ENCODE data around the gene NBPF9. TPM values are rescaled to one million over a fixed set of nuclear protein-coding genes. Genes with fewer than 3 reads are reported as not detected.
"Not testable (repeated sequence)": the region's sequence is repeated elsewhere in the genome, so short reads cannot be mapped to it uniquely, and the experiment has no call there.

The NBPF9 gene
- total RNA-seq, 2 donors from 2014 or later = 11.5 to 12.7 TPM

GRCh38 chr1:149093155-149093554 lies 10.2 kb downstream of the NBPF9 start:
- H3K27ac ChIP-seq; H3K4me3 ChIP-seq; H3K27me3 ChIP-seq; DNase-seq; H3K9ac ChIP-seq (ENCODE audit: low read depth in 2 of 2, low read length in 2 of 2); H3K9me3 ChIP-seq; H3K4me1 ChIP-seq; H3K36me3 ChIP-seq; intact Hi-C loops (cut with DNase I): not testable (repeated sequence)

DNA sequence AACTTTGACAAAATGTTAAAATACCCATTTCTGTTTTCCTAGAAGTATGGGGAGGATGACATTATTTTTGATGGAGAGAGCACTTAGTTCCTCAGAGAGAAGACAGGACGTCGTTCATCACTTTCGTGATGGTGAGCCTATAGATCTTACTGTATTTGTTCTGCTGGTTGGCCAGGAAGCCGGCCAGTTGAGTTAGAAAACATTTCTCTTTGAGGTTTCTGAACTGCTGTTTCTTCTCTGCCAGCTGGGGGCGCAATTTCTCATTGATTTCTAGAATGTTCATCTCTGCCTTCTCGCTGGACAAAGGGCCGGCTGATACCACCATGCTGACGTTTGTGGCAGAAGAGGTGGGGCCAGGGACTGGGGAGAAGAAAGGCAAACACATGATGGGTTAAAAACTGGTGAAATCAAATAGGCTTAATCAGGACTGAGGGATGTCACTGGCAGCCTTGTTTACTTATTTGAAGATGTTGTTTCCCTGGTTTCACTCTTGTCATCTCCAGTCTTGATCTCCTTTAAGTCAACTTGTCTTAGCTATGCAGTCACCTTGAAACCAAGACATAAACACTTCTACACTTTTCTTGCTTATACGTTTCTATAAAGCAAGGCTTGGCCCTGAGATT lies 27.7 kb downstream of the NBPF9 start:
- H3K9me3 ChIP-seq; intact Hi-C loops (cut with DNase I); DNase-seq: not testable (repeated sequence)

DNA sequence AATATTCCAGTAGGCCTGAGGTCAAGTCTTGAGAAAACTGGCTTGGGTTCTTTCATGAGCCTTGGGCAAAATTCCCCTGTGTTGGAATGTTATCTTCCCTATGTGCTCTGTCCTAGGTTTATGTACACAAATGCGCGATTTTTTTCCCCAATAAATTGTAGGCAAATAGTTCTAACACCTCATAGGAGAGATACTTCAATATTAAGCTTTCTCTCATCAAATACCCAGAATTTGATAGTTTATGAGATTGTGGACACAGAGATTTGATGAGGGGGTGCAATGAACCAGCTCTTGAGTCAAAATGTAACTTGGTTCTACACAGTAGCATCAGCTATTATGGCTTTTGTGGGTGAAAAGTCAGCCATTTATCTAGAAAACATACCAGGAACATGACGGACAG lies 38.7 kb downstream of the NBPF9 start:
- H3K4me3 ChIP-seq; H3K9ac ChIP-seq (ENCODE audit: low read depth in 2 of 2, low read length in 2 of 2); DNase-seq; H3K27ac ChIP-seq; H3K9me3 ChIP-seq; H3K27me3 ChIP-seq; intact Hi-C loops (cut with DNase I); H3K4me1 ChIP-seq; H3K36me3 ChIP-seq: not testable (repeated sequence)

More for the DNA sequence above, 27.7 kb downstream of the NBPF9 start:
- not testable (repeated sequence) for H3K4me1 ChIP-seq; H3K27me3 ChIP-seq; H3K4me3 ChIP-seq; H3K36me3 ChIP-seq; H3K9ac ChIP-seq (ENCODE audit: low read depth in 2 of 2, low read length in 2 of 2); H3K27ac ChIP-seq

- H3K9me3 ChIP-seq; H3K4me3 ChIP-seq; H3K27ac ChIP-seq; H3K27me3 ChIP-seq; H3K4me1 ChIP-seq; intact Hi-C loops (cut with DNase I); DNase-seq; H3K9ac ChIP-seq (ENCODE audit: low read depth in 2 of 2, low read length in 2 of 2); H3K36me3 ChIP-seq: not testable (repeated sequence)
Observed at GRCh38 chr1:149043056-149043455, 60.3 kb downstream of the NBPF9 start.

- DNase-seq; H3K4me3 ChIP-seq; H3K27ac ChIP-seq; H3K9ac ChIP-seq (ENCODE audit: low read depth in 2 of 2, low read length in 2 of 2); H3K4me1 ChIP-seq; H3K27me3 ChIP-seq; intact Hi-C loops (cut with DNase I); H3K9me3 ChIP-seq; H3K36me3 ChIP-seq: not testable (repeated sequence)
Observed at GRCh38 chr1:149033916-149034315, 69.4 kb downstream of the NBPF9 start.

GRCh38 chr1:149024327-149024726 lies 79.0 kb downstream of the NBPF9 start:
- H3K27ac ChIP-seq; intact Hi-C loops (cut with DNase I); H3K27me3 ChIP-seq; H3K36me3 ChIP-seq; H3K9me3 ChIP-seq; H3K9ac ChIP-seq (ENCODE audit: low read depth in 2 of 2, low read length in 2 of 2); H3K4me1 ChIP-seq; H3K4me3 ChIP-seq; DNase-seq: not testable (repeated sequence)

GRCh38 chr1:149018577-149018976 lies 84.8 kb downstream of the NBPF9 start:
- DNase-seq; H3K27ac ChIP-seq; H3K4me1 ChIP-seq; H3K36me3 ChIP-seq; H3K27me3 ChIP-seq; H3K9ac ChIP-seq (ENCODE audit: low read depth in 2 of 2, low read length in 2 of 2); H3K9me3 ChIP-seq; H3K4me3 ChIP-seq; intact Hi-C loops (cut with DNase I): not testable (repeated sequence)

DNA sequence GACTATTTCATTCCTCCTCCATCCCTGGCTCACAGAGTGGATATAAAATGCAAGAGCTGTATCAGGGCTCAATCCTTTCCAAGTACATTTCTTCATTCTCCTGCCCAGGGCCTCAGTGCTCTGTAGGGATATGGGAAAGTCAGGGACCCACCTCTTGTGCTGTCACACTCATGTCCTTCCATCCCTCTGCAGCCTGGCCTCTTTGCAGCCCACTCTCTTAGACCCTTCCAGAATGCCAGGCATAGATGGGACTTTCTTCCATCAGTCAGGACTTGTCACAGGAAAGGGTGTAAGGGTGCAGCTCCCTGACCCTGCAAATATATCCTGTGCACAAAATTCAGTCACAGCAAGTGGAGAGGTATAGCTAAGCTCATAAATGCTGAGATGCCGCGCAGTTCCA lies 86.7 kb downstream of the NBPF9 start:
- intact Hi-C loops (cut with DNase I); H3K36me3 ChIP-seq; H3K9ac ChIP-seq (ENCODE audit: low read depth in 2 of 2, low read length in 2 of 2); DNase-seq; H3K27me3 ChIP-seq; H3K4me3 ChIP-seq; H3K27ac ChIP-seq; H3K9me3 ChIP-seq; H3K4me1 ChIP-seq: not testable (repeated sequence)

DNA sequence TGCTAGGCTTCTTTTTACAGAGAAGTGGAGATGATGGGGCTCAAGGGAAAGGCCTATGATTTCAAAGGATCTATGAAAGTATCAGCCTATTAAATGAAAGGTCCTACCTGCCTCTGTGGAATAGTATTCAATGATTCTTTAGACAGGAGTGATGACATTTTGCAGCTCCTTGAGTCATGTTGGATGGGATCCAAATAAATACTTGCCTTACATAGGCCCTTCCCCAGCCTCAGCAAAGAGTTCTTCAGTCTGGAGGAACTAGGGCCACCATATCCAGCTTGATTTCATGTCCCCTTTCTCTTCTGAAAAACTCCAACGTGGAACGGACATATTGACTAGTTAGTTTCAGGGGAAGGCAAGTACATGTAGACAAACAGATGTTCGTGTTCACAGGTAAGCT lies 87.8 kb downstream of the NBPF9 start:
- H3K36me3 ChIP-seq; intact Hi-C loops (cut with DNase I); H3K9ac ChIP-seq (ENCODE audit: low read depth in 2 of 2, low read length in 2 of 2); H3K4me3 ChIP-seq; H3K27ac ChIP-seq; DNase-seq; H3K27me3 ChIP-seq; H3K4me1 ChIP-seq; H3K9me3 ChIP-seq: not testable (repeated sequence)

DNA sequence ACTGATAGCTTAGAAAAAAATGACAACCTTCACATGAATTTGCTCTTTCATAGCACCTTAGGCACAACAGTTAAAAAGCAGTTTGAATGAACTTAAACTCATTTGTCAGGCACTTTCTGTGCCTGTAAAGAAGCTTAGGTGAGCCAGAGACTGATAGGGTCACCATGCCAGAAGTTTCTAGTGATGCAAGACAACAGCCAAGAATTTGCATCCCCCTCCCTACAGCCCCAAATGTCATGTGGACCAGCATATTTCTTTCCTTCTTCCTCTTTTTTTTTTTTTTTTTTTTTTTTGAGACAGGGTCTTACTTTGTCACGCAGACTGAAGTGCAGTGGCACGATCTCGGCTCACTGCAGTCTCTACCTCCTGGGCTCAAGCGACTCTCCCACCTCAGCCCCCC lies 89.8 kb downstream of the NBPF9 start:
- H3K27me3 ChIP-seq; intact Hi-C loops (cut with DNase I); H3K4me3 ChIP-seq; H3K36me3 ChIP-seq; DNase-seq; H3K4me1 ChIP-seq; H3K9me3 ChIP-seq; H3K9ac ChIP-seq (ENCODE audit: low read depth in 2 of 2, low read length in 2 of 2); H3K27ac ChIP-seq: not testable (repeated sequence)

DNA sequence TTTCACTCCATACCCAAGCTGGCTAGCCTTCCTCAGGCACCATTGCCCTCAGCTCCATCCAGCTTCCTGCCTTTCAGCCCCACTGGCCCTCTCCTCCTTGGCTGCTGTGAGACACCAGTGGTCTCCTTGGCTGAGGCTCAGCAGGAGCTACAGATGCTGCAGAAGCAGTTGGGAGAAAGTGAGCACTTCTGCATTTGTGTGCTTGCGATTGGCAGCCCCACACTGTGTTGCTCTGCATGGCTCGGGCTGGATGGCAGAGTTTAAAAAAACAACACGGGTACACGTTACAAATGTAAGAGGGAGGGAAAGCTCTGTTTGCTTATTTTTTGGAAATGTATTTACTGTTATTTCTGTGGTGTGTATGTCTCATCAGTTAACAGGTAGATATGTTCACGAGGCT lies 90.8 kb downstream of the NBPF9 start:
- H3K4me3 ChIP-seq; H3K4me1 ChIP-seq; H3K27ac ChIP-seq; H3K27me3 ChIP-seq; H3K9me3 ChIP-seq; intact Hi-C loops (cut with DNase I); H3K9ac ChIP-seq (ENCODE audit: low read depth in 2 of 2, low read length in 2 of 2); DNase-seq; H3K36me3 ChIP-seq: not testable (repeated sequence)

GRCh38 chr1:149009761-149010160 lies 93.6 kb downstream of the NBPF9 start:
- H3K27ac ChIP-seq; H3K27me3 ChIP-seq; H3K9ac ChIP-seq (ENCODE audit: low read depth in 2 of 2, low read length in 2 of 2); H3K4me3 ChIP-seq; H3K36me3 ChIP-seq; H3K4me1 ChIP-seq; H3K9me3 ChIP-seq; DNase-seq; intact Hi-C loops (cut with DNase I): not testable (repeated sequence)

DNA sequence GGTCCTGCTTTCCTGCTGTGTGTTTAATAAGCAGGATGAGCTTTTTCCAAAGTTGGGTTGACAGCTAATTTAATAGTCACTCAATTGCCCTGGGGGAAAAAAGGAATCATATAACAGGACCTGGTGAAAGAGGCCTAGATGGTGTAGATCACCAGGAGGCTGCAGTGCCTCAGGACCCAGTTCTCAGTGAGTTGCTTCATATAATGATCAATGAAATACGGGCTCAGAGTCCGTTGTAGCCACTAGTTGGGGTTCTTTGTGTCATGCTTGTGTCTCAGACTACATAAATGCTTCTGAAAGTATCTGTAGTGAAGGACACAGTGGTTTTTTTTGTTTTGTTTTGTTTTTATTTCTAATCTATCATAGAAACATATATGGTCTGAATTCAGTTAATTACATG lies 94.6 kb downstream of the NBPF9 start:
- H3K27ac ChIP-seq; H3K9me3 ChIP-seq; DNase-seq; H3K4me3 ChIP-seq; H3K36me3 ChIP-seq; intact Hi-C loops (cut with DNase I); H3K27me3 ChIP-seq; H3K4me1 ChIP-seq; H3K9ac ChIP-seq (ENCODE audit: low read depth in 2 of 2, low read length in 2 of 2): not testable (repeated sequence)

DNA sequence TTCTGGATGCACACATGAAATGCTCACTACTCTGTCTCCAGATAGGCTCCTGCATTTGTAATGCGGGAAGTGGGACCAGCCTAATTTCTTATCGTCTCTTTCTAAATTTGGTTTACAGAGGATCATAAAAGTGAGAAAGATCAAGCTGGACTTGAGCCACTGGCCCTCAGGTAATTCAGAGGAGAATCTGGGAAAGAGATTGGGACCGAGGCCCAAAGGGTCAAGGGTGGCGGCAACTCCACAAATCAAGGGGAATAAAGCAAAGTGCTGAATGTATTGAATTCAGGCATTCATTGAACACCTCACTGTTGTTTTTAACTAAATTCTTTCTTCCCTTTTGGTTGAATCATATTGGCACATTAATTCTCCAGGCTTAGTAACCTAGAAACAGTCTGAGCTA lies 95.0 kb downstream of the NBPF9 start:
- intact Hi-C loops (cut with DNase I); H3K36me3 ChIP-seq; H3K27ac ChIP-seq; H3K9ac ChIP-seq (ENCODE audit: low read depth in 2 of 2, low read length in 2 of 2); H3K27me3 ChIP-seq; H3K9me3 ChIP-seq; H3K4me3 ChIP-seq; DNase-seq; H3K4me1 ChIP-seq: not testable (repeated sequence)

Measured in colonic mucosa (tissue), 4 donors.